H9 (cell line): ENCODE data around the gene SMARCAL1. TPM values are rescaled to one million over a fixed set of nuclear protein-coding genes. Genes with fewer than 3 reads are reported as not detected.

ENCODE experiments used
- DNase-seq: peaks from one replicate; pipeline ENCODE4 v3.0.0-alpha.2; 2017
- H2AFZ ChIP-seq: one replicate; pipeline ENCODE4 v1.6.1; 2013; ENCODE audit warnings: mild to moderate bottlenecking, low read length, control low read depth, moderate library complexity
- H2AK5ac ChIP-seq: 2 replicates; pipeline ENCODE4 v1.6.1; 2013; ENCODE audit warnings: low read length, control low read depth, mixed read lengths; ENCODE audit not compliant: insufficient read length
- H2BK120ac ChIP-seq: one replicate; pipeline ENCODE4 v1.6.1; 2013; ENCODE audit warnings: low read depth, mild to moderate bottlenecking, low read length, control low read depth, inconsistent platforms; ENCODE audit not compliant: poor library complexity, severe bottlenecking
- H2BK12ac ChIP-seq: 2 replicates; pipeline ENCODE4 v1.6.1; 2013; ENCODE audit warnings: low read length, control low read depth, mixed read lengths, low read depth; ENCODE audit not compliant: insufficient read length
- H2BK15ac ChIP-seq: 2 replicates; pipeline ENCODE4 v1.6.1; 2013; ENCODE audit warnings: low read depth, low read length, control low read depth
- H2BK20ac ChIP-seq: one replicate; pipeline ENCODE4 v1.6.1; 2013; ENCODE audit warnings: low read depth, mild to moderate bottlenecking, low read length, control low read depth, inconsistent platforms; ENCODE audit not compliant: poor library complexity, severe bottlenecking
- H2BK5ac ChIP-seq: 2 replicates; pipeline ENCODE4 v1.6.1; 2013; ENCODE audit warnings: low read length, control low read depth, mixed read lengths; ENCODE audit not compliant: insufficient read length
- H3K14ac ChIP-seq: 2 replicates; pipeline ENCODE4 v1.6.1; 2013; ENCODE audit warnings: low read length, control low read depth; ENCODE audit not compliant: insufficient read depth
- H3K18ac ChIP-seq: 2 replicates; pipeline ENCODE4 v1.6.1; 2013; ENCODE audit warnings: low read depth, mild to moderate bottlenecking, mixed read lengths, low read length, control low read depth; ENCODE audit not compliant: insufficient read length
- H3K23ac ChIP-seq: 2 replicates; pipeline ENCODE4 v1.6.1; 2013; ENCODE audit warnings: low read length, control low read depth, mixed read lengths, low read depth; ENCODE audit not compliant: insufficient read length
- H3K23me2 ChIP-seq: 2 replicates; pipeline ENCODE4 v1.6.1; 2013; ENCODE audit warnings: low read depth, mild to moderate bottlenecking, mixed read lengths, low read length, control low read depth; ENCODE audit not compliant: insufficient read length, poor library complexity, severe bottlenecking
- H3K27ac ChIP-seq: 2 replicates; pipeline ENCODE4 v1.5.1; 2013; ENCODE audit warnings: low read length, control low read depth, mixed read lengths, low read depth; ENCODE audit not compliant: insufficient read length
- H3K27me3 ChIP-seq: 2 replicates; pipeline ENCODE4 v1.6.1; 2013; ENCODE audit warnings: low read length, control low read depth, inconsistent platforms; ENCODE audit not compliant: insufficient read depth
- H3K4ac ChIP-seq: 2 replicates; pipeline ENCODE4 v1.6.1; 2013; ENCODE audit warnings: low read depth, mild to moderate bottlenecking, control low read depth, inconsistent platforms, low read length, moderate library complexity
- H3K4me1 ChIP-seq: 2 replicates; pipeline ENCODE4 v1.6.1; 2013; ENCODE audit warnings: low read length, control low read depth, inconsistent platforms; ENCODE audit not compliant: insufficient read depth
- H3K4me2 ChIP-seq: 2 replicates; pipeline ENCODE4 v1.6.1; 2013; ENCODE audit warnings: low read length, control low read depth, mixed read lengths; ENCODE audit not compliant: insufficient read length, insufficient read depth
- H3K56ac ChIP-seq: 2 replicates; pipeline ENCODE4 v1.6.1; 2013; ENCODE audit warnings: low read depth, mild to moderate bottlenecking, mixed read lengths, low read length, control low read depth; ENCODE audit not compliant: insufficient read length
- H3K79me1 ChIP-seq: 2 replicates; pipeline ENCODE4 v1.6.1; 2013; ENCODE audit warnings: low read depth, mild to moderate bottlenecking, moderate library complexity, low read length, control low read depth, inconsistent platforms; ENCODE audit not compliant: insufficient read depth, poor library complexity, severe bottlenecking
- H3K79me2 ChIP-seq: 2 replicates; pipeline ENCODE4 v1.6.1; 2013; ENCODE audit warnings: low read length, control low read depth, inconsistent platforms; ENCODE audit not compliant: insufficient read depth
- H3K9ac ChIP-seq: 2 replicates; pipeline ENCODE4 v1.6.1; 2013; ENCODE audit warnings: low read length, control low read depth, mixed read lengths; ENCODE audit not compliant: insufficient read length; ENCODE audit errors: extremely low read depth
- H3K9me3 ChIP-seq: one replicate; pipeline ENCODE4 v1.6.1; 2013; ENCODE audit warnings: low read depth, low read length, inconsistent platforms; ENCODE audit not compliant: control insufficient read depth
- H3T11ph ChIP-seq: one replicate; pipeline ENCODE4 v1.6.1; 2013; ENCODE audit warnings: mild to moderate bottlenecking, low read length, control low read depth, inconsistent platforms
- H4K20me1 ChIP-seq: one replicate; pipeline ENCODE4 v1.6.1; 2013; ENCODE audit not compliant: control insufficient read depth, insufficient read length, insufficient read depth
- H4K5ac ChIP-seq: 2 replicates; pipeline ENCODE4 v1.6.1; 2013; ENCODE audit warnings: low read depth, mild to moderate bottlenecking, mixed read lengths, low read length, control low read depth; ENCODE audit not compliant: insufficient read length
- H4K8ac ChIP-seq: replicated peaks from 2 replicates; pipeline ENCODE4 v1.6.1; 2013; ENCODE audit warnings: low read length, control low read depth, mixed read lengths, low read depth; ENCODE audit not compliant: insufficient read length
- H4K91ac ChIP-seq: 2 replicates; pipeline ENCODE4 v1.6.1; 2013; ENCODE audit warnings: low read depth, mild to moderate bottlenecking, moderate library complexity, mixed read lengths, low read length, control low read depth; ENCODE audit not compliant: insufficient read length
- H3K27ac Mint-ChIP-seq, 3 experiments: 2 replicates in 2 of 3; 3 replicates in 1 of 3; pipeline ENCODE4 v1.8.0; 2020 to 2021; ENCODE audit warnings: mixed read lengths in 3 of 3, mild to moderate bottlenecking in 1 of 3, moderate library complexity in 1 of 3
- H3K27me3 Mint-ChIP-seq: 2 replicates; pipeline ENCODE4 v1.8.0; 2021; ENCODE audit warnings: low read depth, mild to moderate bottlenecking, moderate library complexity, mixed read lengths
- H3K36me3 Mint-ChIP-seq, 3 experiments: 2 replicates in 2 of 3; 3 replicates in 1 of 3; pipeline ENCODE4 v1.8.0; 2020 to 2021; ENCODE audit warnings: low read depth in 3 of 3, mixed read lengths in 3 of 3; ENCODE audit not compliant: insufficient read depth in 1 of 3
- H3K4me1 Mint-ChIP-seq, 2 experiments: 2 replicates each; pipeline ENCODE4 v1.8.0; 2020; ENCODE audit warnings: mixed read lengths in 2 of 2
- H3K4me3 Mint-ChIP-seq, 2 experiments: 2 replicates in 1 of 2; 3 replicates in 1 of 2; pipeline ENCODE4 v1.8.0; 2020 to 2021; ENCODE audit warnings: mild to moderate bottlenecking in 2 of 2, mixed read lengths in 2 of 2, moderate library complexity in 1 of 2
- H3K9me3 Mint-ChIP-seq, 2 experiments: 2 replicates in 1 of 2; 3 replicates in 1 of 2; pipeline ENCODE4 v1.8.0; 2020; ENCODE audit warnings: mild to moderate bottlenecking in 2 of 2, mixed read lengths in 2 of 2, moderate library complexity in 1 of 2
- CTCF ChIP-seq: fragments of 200-600 bp; sonication (generic); conservative IDR thresholded peaks from 3 replicates; pipeline ENCODE4 v1.8.0; 2021; ENCODE audit warnings: antibody characterized with exemption, mild to moderate bottlenecking
- WGBS: extraction: QIAGEN DNeasy Blood & Tissue Kit; methylation state at CpG from one replicate; pipeline ENCODE4 v1.1.7; 2013; ENCODE audit warnings: missing lambda C conversion rate, low lambda C conversion rate, mixed read lengths; ENCODE audit not compliant: insufficient read length; ENCODE audit errors: extremely low coverage; 5-methylcytosine and 5-hydroxymethylcytosine counted together
- total RNA-seq: library from RNA; stranded (reverse); gene quantifications from 2 replicates; pipeline ENCODE4 v1.2.1, GENCODE V29; 2021

Gene SMARCAL1
- total RNA-seq, 1 experiment from 2014 or later = 16.5 TPM

- TF ChIP-seq CTCF = no peak
- H3K23me2 ChIP-seq = no peaks in the 10 kb centered on the region
- H3K27ac ChIP-seq = no peak overlapping the region
- peaks cover 2% of the 10 kb centered on the region for H3K27me3 Mint-ChIP-seq
- no CpG with 5 or more reads among the region's 15 CpGs for WGBS
- H2AK5ac ChIP-seq = no peak overlapping the region
- H3K4me1 Mint-ChIP-seq = peaks cover 27 to 30% of the 10 kb centered on the region in 2 experiments
- H3K18ac ChIP-seq = no peak overlapping the region
- H3K9me3 Mint-ChIP-seq = no peaks in the 10 kb centered on the region
- H3K27me3 ChIP-seq = no peaks in the 10 kb centered on the region
- no peak overlapping the region for H2BK5ac ChIP-seq
- no peak overlapping the region for H3T11ph ChIP-seq
- no peak overlapping the region for H3K56ac ChIP-seq
- H3K79me2 ChIP-seq = no peaks in the 10 kb centered on the region
- H2AFZ ChIP-seq = no peak overlapping the region
- H3K23ac ChIP-seq = no peak overlapping the region
- no peak overlapping the region for H3K4ac ChIP-seq
- H3K9me3 ChIP-seq = no peaks in the 10 kb centered on the region
- no peaks in the 10 kb centered on the region for H3K4me1 ChIP-seq
- peaks cover 63 to 75% (median 64%) of the 10 kb centered on the region in 3 experiments for H3K36me3 Mint-ChIP-seq
- no peak overlapping the region for H2BK120ac ChIP-seq
- H3K27ac Mint-ChIP-seq = peak overlapping the region in 2 of 3 experiments; percentile 41 to 80; a peak in 4 of 7 replicates
- H4K91ac ChIP-seq = no peak overlapping the region
- no peak overlapping the region for H2BK15ac ChIP-seq
- H2BK20ac ChIP-seq = no peak overlapping the region
- no peak overlapping the region for H4K8ac ChIP-seq
- no peak overlapping the region for H3K4me2 ChIP-seq
- H3K9ac ChIP-seq = no peak overlapping the region
- peak overlapping the region in 1 of 2 experiments; percentile 5; a peak in 1 of 5 replicates for H3K4me3 Mint-ChIP-seq
- H2BK12ac ChIP-seq = no peak overlapping the region
- no peaks in the 10 kb centered on the region for H3K79me1 ChIP-seq
- H4K5ac ChIP-seq = no peak overlapping the region
- no peak for DNase-seq
- no peaks in the 10 kb centered on the region for H4K20me1 ChIP-seq
- H3K14ac ChIP-seq = no peak overlapping the region
These were observed 93.1 kb downstream of the SMARCAL1 start for GRCh38 chr2:216505133-216506106.
